Liver (tissue), 3 donors: ENCODE results near the gene PDE4D.

Source experiments
- CTCF ChIP-seq: fragments of 150-350 bp; IDR thresholded peaks from 2 replicates; pipeline ENCODE4 v1.5.1; 2017; ENCODE audit warnings: improper control_type of control experiment, low read depth, low read length; ENCODE audit not compliant: missing input control
- HNF4A ChIP-seq, 2 donors: conservative IDR thresholded peaks; 2 replicates each; pipeline ENCODE4 v1.6.1; 2016; ENCODE audit warnings: antibody characterized with exemption in 2 of 2, mild to moderate bottlenecking in 2 of 2
- RAD21 ChIP-seq, 2 donors: IDR thresholded peaks; 2 replicates each; pipeline ENCODE4 v1.6.1; 2016; ENCODE audit warnings: antibody characterized with exemption in 2 of 2, mild to moderate bottlenecking in 2 of 2
- RXRA ChIP-seq, 2 donors: IDR thresholded peaks; 2 replicates each; pipeline ENCODE4 v1.6.1; 2017 to 2018; ENCODE audit warnings: antibody characterized with exemption in 2 of 2, mild to moderate bottlenecking in 1 of 2
- TAF1 ChIP-seq: conservative IDR thresholded peaks from 2 replicates; pipeline ENCODE4 v1.6.1; 2016; ENCODE audit warnings: antibody characterized with exemption, mild to moderate bottlenecking
- TF ChIP-seq, protein P1 (sequence below): IDR thresholded peaks from 2 replicates; pipeline ENCODE4 v1.6.1; 2016; ENCODE audit warnings: antibody characterized with exemption, mild to moderate bottlenecking
- donor health status: healthy.
- donor health status: healthy.

GRCh38 chr5:59001154-59001553 lies 892.4 kb downstream of the PDE4D start:
- no peak for TF ChIP-seq CTCF
- no peak for TF ChIP-seq TAF1
- no peak for TF ChIP-seq RXRA (IDR thresholded peaks at IDR 0.05)
- no peak for TF ChIP-seq HNF4A (conservative IDR thresholded peaks at IDR 0.05)
- TF ChIP-seq RAD21 (IDR thresholded peaks at IDR 0.05): no peak
- TF ChIP-seq, protein P1, sequence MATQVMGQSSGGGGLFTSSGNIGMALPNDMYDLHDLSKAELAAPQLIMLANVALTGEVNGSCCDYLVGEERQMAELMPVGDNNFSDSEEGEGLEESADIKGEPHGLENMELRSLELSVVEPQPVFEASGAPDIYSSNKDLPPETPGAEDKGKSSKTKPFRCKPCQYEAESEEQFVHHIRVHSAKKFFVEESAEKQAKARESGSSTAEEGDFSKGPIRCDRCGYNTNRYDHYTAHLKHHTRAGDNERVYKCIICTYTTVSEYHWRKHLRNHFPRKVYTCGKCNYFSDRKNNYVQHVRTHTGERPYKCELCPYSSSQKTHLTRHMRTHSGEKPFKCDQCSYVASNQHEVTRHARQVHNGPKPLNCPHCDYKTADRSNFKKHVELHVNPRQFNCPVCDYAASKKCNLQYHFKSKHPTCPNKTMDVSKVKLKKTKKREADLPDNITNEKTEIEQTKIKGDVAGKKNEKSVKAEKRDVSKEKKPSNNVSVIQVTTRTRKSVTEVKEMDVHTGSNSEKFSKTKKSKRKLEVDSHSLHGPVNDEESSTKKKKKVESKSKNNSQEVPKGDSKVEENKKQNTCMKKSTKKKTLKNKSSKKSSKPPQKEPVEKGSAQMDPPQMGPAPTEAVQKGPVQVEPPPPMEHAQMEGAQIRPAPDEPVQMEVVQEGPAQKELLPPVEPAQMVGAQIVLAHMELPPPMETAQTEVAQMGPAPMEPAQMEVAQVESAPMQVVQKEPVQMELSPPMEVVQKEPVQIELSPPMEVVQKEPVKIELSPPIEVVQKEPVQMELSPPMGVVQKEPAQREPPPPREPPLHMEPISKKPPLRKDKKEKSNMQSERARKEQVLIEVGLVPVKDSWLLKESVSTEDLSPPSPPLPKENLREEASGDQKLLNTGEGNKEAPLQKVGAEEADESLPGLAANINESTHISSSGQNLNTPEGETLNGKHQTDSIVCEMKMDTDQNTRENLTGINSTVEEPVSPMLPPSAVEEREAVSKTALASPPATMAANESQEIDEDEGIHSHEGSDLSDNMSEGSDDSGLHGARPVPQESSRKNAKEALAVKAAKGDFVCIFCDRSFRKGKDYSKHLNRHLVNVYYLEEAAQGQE: no peak
